Muscle of leg (tissue), 11 donors: ENCODE measurements around the gene HSF4. TPM values are rescaled to one million over a fixed set of nuclear protein-coding genes. Genes with fewer than 3 reads are reported as not detected.

Experiments used
- DNase-seq: peaks from one replicate; pipeline ENCODE4 v3.0.0; 2013
- H3K27ac ChIP-seq: one replicate; pipeline ENCODE4 v1.5.1; 2013; ENCODE audit warnings: mild to moderate bottlenecking, low read length, control low read depth
- H3K27me3 ChIP-seq: one replicate; pipeline ENCODE4 v1.6.1; 2013; ENCODE audit warnings: low read length; ENCODE audit not compliant: control insufficient read depth, insufficient read depth
- H3K36me3 ChIP-seq: one replicate; pipeline ENCODE4 v1.6.1; 2013; ENCODE audit warnings: low read length; ENCODE audit not compliant: control insufficient read depth, insufficient read depth
- H3K4me1 ChIP-seq: one replicate; pipeline ENCODE4 v1.6.1; 2013; ENCODE audit warnings: low read length; ENCODE audit not compliant: control insufficient read depth, insufficient read depth
- H3K4me3 ChIP-seq: one replicate; pipeline ENCODE4 v1.5.1; 2013; ENCODE audit warnings: low read length, control low read depth
- H3K9me3 ChIP-seq: replicated peaks from 2 replicates; pipeline ENCODE4 v1.6.1; 2013; ENCODE audit warnings: low read depth, low read length; ENCODE audit not compliant: control insufficient read depth
- WGBS: methylation state at CpG from one replicate; pipeline ENCODE4 v1.1.5; 2013; ENCODE audit warnings: missing lambda C conversion rate; ENCODE audit not compliant: insufficient coverage; 5-methylcytosine and 5-hydroxymethylcytosine counted together
- polyA plus RNA-seq, 8 donors: library from polyadenylated mRNA; unstranded; fragments of 120-200 nt; gene quantifications; one replicate each; pipeline versions ENCODE4 v1.2.1 to v1.2.3, GENCODE V29; 2013; ENCODE audit warnings: inconsistent platforms in 1 of 8, low replicate concordance in 1 of 8; ENCODE audit not compliant: insufficient read length in 8 of 8, insufficient read depth in 1 of 8
- total RNA-seq: library from RNA; stranded (reverse); fragments of 120-200 nt; gene quantifications from one replicate; pipeline ENCODE4 v1.2.4, GENCODE V29; 2013

Gene HSF4
- total and polyA plus RNA-seq, 9 donors, result 2.1 to 4.7 (median 3.5) TPM

GRCh38 chr16:67157892-67158635, 6.5 kb upstream of the HSF4 start:
- H3K36me3 ChIP-seq, result no peaks in the 10 kb centered on the region
- DNase-seq, result no peak
- peaks cover 95% of the 10 kb centered on the region for H3K27me3 ChIP-seq
- peaks cover 49% of the 10 kb centered on the region for H3K4me1 ChIP-seq
- H3K4me3 ChIP-seq, result no peak overlapping the region
- H3K27ac ChIP-seq, result no peak overlapping the region
- no CpG with 5 or more reads among the region's 7 CpGs for WGBS
- H3K9me3 ChIP-seq, result no peaks in the 10 kb centered on the region

GRCh38 chr16:67158637-67159600, 5.6 kb upstream of the HSF4 start:
- no peaks in the 10 kb centered on the region for H3K36me3 ChIP-seq
- H3K4me3 ChIP-seq, result peak overlapping the region; percentile 73
- H3K9me3 ChIP-seq, result no peaks in the 10 kb centered on the region
- peaks cover 98% of the 10 kb centered on the region for H3K27me3 ChIP-seq
- WGBS, result 1% methylated on average over 18 of the region's 34 CpGs
- H3K4me1 ChIP-seq, result peaks cover 56% of the 10 kb centered on the region
- DNase-seq, result peak; percentile 49
- H3K27ac ChIP-seq, result no peak overlapping the region

GRCh38 chr16:67161595-67162058, 2.9 kb upstream of the HSF4 start:
- H3K4me3 ChIP-seq, result no peak overlapping the region
- no peaks in the 10 kb centered on the region for H3K36me3 ChIP-seq
- no peak for DNase-seq
- H3K9me3 ChIP-seq, result no peaks in the 10 kb centered on the region
- H3K27ac ChIP-seq, result no peak overlapping the region
- H3K27me3 ChIP-seq, result peaks cover 98% of the 10 kb centered on the region
- H3K4me1 ChIP-seq, result peaks cover 54% of the 10 kb centered on the region
- 23% methylated on average over 13 of the region's 25 CpGs for WGBS

GRCh38 chr16:67162506-67163163, 1.9 kb upstream of the HSF4 start:
- Histone ChIP-seq H3K4me1 (peaks cover 54% of the 10 kb centered on the region), H3K9me3 (no peaks in the 10 kb centered on the region), H3K36me3 (no peaks in the 10 kb centered on the region), H3K27ac (no peak overlapping the region), H3K4me3 (peak overlapping the region; percentile 17), H3K27me3 (peaks cover 98% of the 10 kb centered on the region)
- 3% methylated on average over 41 of the region's 44 CpGs for WGBS
- DNase-seq, result no peak

- DNase-seq, result no peak
- Histone ChIP-seq H3K4me1 (peaks cover 54% of the 10 kb centered on the region), H3K36me3 (no peaks in the 10 kb centered on the region), H3K27ac (no peak overlapping the region), H3K27me3 (peaks cover 98% of the 10 kb centered on the region), H3K4me3 (peak overlapping the region; percentile 17), H3K9me3 (no peaks in the 10 kb centered on the region)
- under 1% methylated on average over 86 of the region's 99 CpGs for WGBS
These were observed 1.2 kb upstream of the HSF4 start for GRCh38 chr16:67163164-67163998.

- Histone ChIP-seq H3K4me3 (peak overlapping the region; percentile 13), H3K9me3 (no peaks in the 10 kb centered on the region), H3K27ac (no peak overlapping the region), H3K36me3 (no peaks in the 10 kb centered on the region), H3K27me3 (peaks cover 98% of the 10 kb centered on the region), H3K4me1 (peaks cover 57% of the 10 kb centered on the region)
- WGBS, result 0% methylated on average over 18 of the region's 34 CpGs
- no peak for DNase-seq
These were observed 466 bp upstream of the HSF4 start for GRCh38 chr16:67163999-67164558.

GRCh38 chr16:67165121-67166078, 855 bp downstream of the HSF4 start:
- H3K27ac ChIP-seq, result no peak overlapping the region
- peaks cover 61% of the 10 kb centered on the region for H3K4me1 ChIP-seq
- H3K36me3 ChIP-seq, result no peaks in the 10 kb centered on the region
- no peak overlapping the region for H3K4me3 ChIP-seq
- no peak for DNase-seq
- no peaks in the 10 kb centered on the region for H3K9me3 ChIP-seq
- H3K27me3 ChIP-seq, result peaks cover 98% of the 10 kb centered on the region
- 3% methylated on average over 63 of the region's 85 CpGs for WGBS

GRCh38 chr16:67166110-67166547, 1.6 kb downstream of the HSF4 start:
- Histone ChIP-seq H3K27me3 (peaks cover 98% of the 10 kb centered on the region), H3K27ac (no peak overlapping the region), H3K4me1 (peaks cover 60% of the 10 kb centered on the region), H3K9me3 (no peaks in the 10 kb centered on the region), H3K36me3 (no peaks in the 10 kb centered on the region), H3K4me3 (no peak overlapping the region)
- no peak for DNase-seq
- WGBS, result 0% methylated on average over 1 of the region's 18 CpGs
